Neural cell (in vitro differentiated cells): ENCODE data around the gene YDJC. TPM values are rescaled to one million over a fixed set of nuclear protein-coding genes. Genes with fewer than 3 reads are reported as not detected.

Source experiments
- H2AFZ ChIP-seq: fragments of 200-600, 300-800 bp; sonication (generic), shearing (Covaris generic); 2 replicates; pipeline ENCODE4 v1.6.0; 2014; ENCODE audit warnings: low read depth, mild to moderate bottlenecking, antibody characterized with exemption, low read length, moderate library complexity
- H3F3A ChIP-seq: fragments of 200-600 bp; shearing (Covaris generic); 2 replicates; pipeline ENCODE4 v1.6.1; 2016; ENCODE audit warnings: mild to moderate bottlenecking, moderate library complexity, mixed read lengths, antibody characterized with exemption, low read length; ENCODE audit not compliant: insufficient read depth, poor library complexity, severe bottlenecking
- H3K27ac ChIP-seq: fragments of 200-600, 300-800 bp; sonication (generic), shearing (Covaris generic); 2 replicates; pipeline ENCODE4 v1.5.1; 2014; ENCODE audit warnings: mild to moderate bottlenecking, low read length, moderate library complexity
- H3K27me3 ChIP-seq: fragments of 300-800, 200-600 bp; sonication (generic), shearing (Covaris generic); 2 replicates; pipeline ENCODE4 v1.6.0; 2014; ENCODE audit warnings: mild to moderate bottlenecking, low read depth, low read length, moderate library complexity; ENCODE audit not compliant: insufficient read depth
- H3K36me3 ChIP-seq: fragments of 300-800, 200-600 bp; sonication (generic), shearing (Covaris generic); 2 replicates; pipeline ENCODE4 v1.5.1; 2014; ENCODE audit warnings: mild to moderate bottlenecking, antibody characterized with exemption, low read length, moderate library complexity; ENCODE audit not compliant: insufficient read depth
- H3K4me2 ChIP-seq: fragments of 300-800, 200-600 bp; sonication (generic), shearing (Covaris generic); 2 replicates; pipeline ENCODE4 v1.6.0; 2014; ENCODE audit warnings: mild to moderate bottlenecking, low read length
- H3K4me3 ChIP-seq: fragments of 300-800, 200-600 bp; sonication (generic), shearing (Covaris generic); 2 replicates; pipeline ENCODE4 v1.5.1; 2014; ENCODE audit warnings: mild to moderate bottlenecking, low read length, moderate library complexity
- H3K79me2 ChIP-seq: fragments of 200-600 bp; shearing (Covaris generic); replicated peaks from 2 replicates; pipeline ENCODE4 v1.6.0; 2014; ENCODE audit warnings: mild to moderate bottlenecking, low read length, moderate library complexity; ENCODE audit not compliant: insufficient read depth
- H3K9ac ChIP-seq: fragments of 300-800, 200-600 bp; sonication (generic), shearing (Covaris generic); 2 replicates; pipeline ENCODE4 v1.6.1; 2016; ENCODE audit warnings: mild to moderate bottlenecking, low read length, mixed read lengths
- H3K9me2 ChIP-seq: fragments of 200-600 bp; shearing (Covaris generic); 2 replicates; pipeline ENCODE4 v1.6.1; 2016; ENCODE audit warnings: mild to moderate bottlenecking, low read length, mixed read lengths; ENCODE audit not compliant: insufficient read depth
- H3K9me3 ChIP-seq: fragments of 200-600, 300-800 bp; sonication (generic), shearing (Covaris generic); 2 replicates; pipeline ENCODE4 v1.6.1; 2016; ENCODE audit warnings: mild to moderate bottlenecking, mixed run types, low read length, moderate library complexity, mixed read lengths
- H4K20me1 ChIP-seq: fragments of 200-600 bp; shearing (Covaris generic); 2 replicates; pipeline ENCODE4 v1.6.1; 2016; ENCODE audit warnings: mild to moderate bottlenecking, mixed run types; ENCODE audit not compliant: insufficient read depth
- CTCF ChIP-seq: fragments of 450-650 bp; IDR thresholded peaks from 2 replicates; pipeline ENCODE4 v1.5.1; 2014; ENCODE audit warnings: antibody characterized with exemption, mild to moderate bottlenecking, moderate library complexity; ENCODE audit not compliant: poor library complexity, severe bottlenecking
- EP300 ChIP-seq: fragments of 450-650 bp; conservative IDR thresholded peaks from 2 replicates; pipeline ENCODE4 v1.6.1; 2014; ENCODE audit warnings: antibody characterized with exemption, mild to moderate bottlenecking, moderate library complexity; ENCODE audit not compliant: poor library complexity, severe bottlenecking
- EZH2 ChIP-seq: fragments of 200-600, 300-800 bp; shearing (Covaris generic), sonication (generic); IDR thresholded peaks from 2 replicates; pipeline ENCODE4 v1.6.1; 2014; ENCODE audit warnings: antibody characterized with exemption, low read length, borderline replicate concordance, mild to moderate bottlenecking; ENCODE audit not compliant: insufficient read depth, poor library complexity, severe bottlenecking
- MXI1 ChIP-seq: fragments of 450-650 bp; conservative IDR thresholded peaks from 2 replicates; pipeline ENCODE4 v1.6.1; 2014; ENCODE audit warnings: antibody characterized with exemption, mild to moderate bottlenecking; ENCODE audit not compliant: poor library complexity, severe bottlenecking
- POLR2AphosphoS5 ChIP-seq: IDR thresholded peaks from 2 replicates; pipeline ENCODE4 v1.6.1; 2012
- RAD21 ChIP-seq: fragments of 450-650 bp; conservative IDR thresholded peaks from 2 replicates; pipeline ENCODE4 v1.6.1; 2014; ENCODE audit warnings: antibody characterized with exemption, mild to moderate bottlenecking, moderate library complexity
- REST ChIP-seq: IDR thresholded peaks from 2 replicates; pipeline ENCODE4 v1.6.1; 2012; ENCODE audit warnings: borderline replicate concordance
- SMC3 ChIP-seq: fragments of 450-650 bp; conservative IDR thresholded peaks from 2 replicates; pipeline ENCODE4 v1.6.1; 2014; ENCODE audit warnings: antibody characterized with exemption, mild to moderate bottlenecking, moderate library complexity; ENCODE audit not compliant: poor library complexity
- TAF1 ChIP-seq: IDR thresholded peaks from 2 replicates; pipeline ENCODE4 v1.6.1; 2012; ENCODE audit warnings: low read depth
- polyA plus RNA-seq: library from polyadenylated mRNA; depleted of rRNA; stranded (reverse); fragments of >200 nt; gene quantifications from 2 replicates; pipeline ENCODE4 v1.2.3, GENCODE V29; 2014

YDJC gene
- polyA plus RNA-seq, 1 donor from 2014 or later, result 20.0 TPM

- no peak for TF ChIP-seq REST
- no peak for TF ChIP-seq MXI1
Measured at GRCh38 chr22:21669026-21669425, 39.2 kb upstream of the YDJC start (continued).

- Histone ChIP-seq H3K9me2 (no peaks in the 10 kb centered on the region), H4K20me1 (no peaks in the 10 kb centered on the region), H3K27ac (peak overlapping the region; percentile 89), H3K27me3 (no peaks in the 10 kb centered on the region), H2AFZ (no peak overlapping the region), H3K36me3 (peaks cover 6% of the 10 kb centered on the region), H3K4me3 (peak overlapping the region; percentile 100), H3K9me3 (no peaks in the 10 kb centered on the region), H3K79me2 (peaks cover 4% of the 10 kb centered on the region), H3K4me2 (peak overlapping the region; percentile 8), H3K9ac (peak overlapping the region; percentile 87), H3F3A (no peaks in the 10 kb centered on the region)
- TF ChIP-seq RAD21 (no peak), REST (no peak), POLR2AphosphoS5 (no peak), EZH2 (no peak), SMC3 (no peak), EP300 (no peak), CTCF (no peak), MXI1 (no peak), TAF1 (no peak)
Measured at GRCh38 chr22:21666786-21667185, 37.0 kb upstream of the YDJC start.
